ENCODE data around the gene HRH1. TPM values are rescaled to one million over a fixed set of nuclear protein-coding genes. Genes with fewer than 3 reads are reported as not detected.
A peak's percentile ranks its signal among the peaks of the same experiment; 100 is the strongest.
"Not testable (repeated sequence)": the region's sequence is repeated elsewhere in the genome, so short reads cannot be mapped to it uniquely, and the experiment has no call there.

HRH1 gene
- total RNA-seq, 6 experiments from 2014 or later, result 0.14 to 0.66 (median 0.41) TPM; not detected in 2

DNA sequence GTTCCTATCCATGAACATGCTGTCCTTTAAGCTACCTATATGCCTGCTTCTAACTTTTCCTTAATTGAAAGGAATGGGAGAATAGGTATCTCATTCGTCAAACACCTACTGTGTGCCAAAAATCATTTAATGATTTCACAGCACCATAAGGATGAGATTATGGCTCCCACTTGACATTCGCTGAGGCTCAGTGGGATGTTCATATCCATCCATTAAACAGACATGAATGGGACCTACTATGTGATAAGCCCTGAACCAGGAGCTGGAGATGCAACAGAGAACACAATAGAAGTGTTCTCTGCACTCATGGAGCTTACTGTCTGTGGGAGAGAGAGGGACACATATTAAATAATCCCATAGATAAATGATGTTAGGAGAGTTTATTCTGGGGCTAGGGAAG, 49.7 kb downstream of the HRH1 start:
- DNase-seq (no peak), ATAC-seq (no peak)
- Histone ChIP-seq H3K27me3 (no peaks in the 10 kb centered on the region), H3K4me3 (no peak overlapping the region), H3K27ac (no peak overlapping the region), H3K36me3 (no peaks in the 10 kb centered on the region), H3K9me3 (no peaks in the 10 kb centered on the region), H3K4me1 (no peaks in the 10 kb centered on the region)
- TF ChIP-seq, protein P1, sequence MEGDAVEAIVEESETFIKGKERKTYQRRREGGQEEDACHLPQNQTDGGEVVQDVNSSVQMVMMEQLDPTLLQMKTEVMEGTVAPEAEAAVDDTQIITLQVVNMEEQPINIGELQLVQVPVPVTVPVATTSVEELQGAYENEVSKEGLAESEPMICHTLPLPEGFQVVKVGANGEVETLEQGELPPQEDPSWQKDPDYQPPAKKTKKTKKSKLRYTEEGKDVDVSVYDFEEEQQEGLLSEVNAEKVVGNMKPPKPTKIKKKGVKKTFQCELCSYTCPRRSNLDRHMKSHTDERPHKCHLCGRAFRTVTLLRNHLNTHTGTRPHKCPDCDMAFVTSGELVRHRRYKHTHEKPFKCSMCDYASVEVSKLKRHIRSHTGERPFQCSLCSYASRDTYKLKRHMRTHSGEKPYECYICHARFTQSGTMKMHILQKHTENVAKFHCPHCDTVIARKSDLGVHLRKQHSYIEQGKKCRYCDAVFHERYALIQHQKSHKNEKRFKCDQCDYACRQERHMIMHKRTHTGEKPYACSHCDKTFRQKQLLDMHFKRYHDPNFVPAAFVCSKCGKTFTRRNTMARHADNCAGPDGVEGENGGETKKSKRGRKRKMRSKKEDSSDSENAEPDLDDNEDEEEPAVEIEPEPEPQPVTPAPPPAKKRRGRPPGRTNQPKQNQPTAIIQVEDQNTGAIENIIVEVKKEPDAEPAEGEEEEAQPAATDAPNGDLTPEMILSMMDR (IDR thresholded peaks at IDR 0.05), result no peak
- TF ChIP-seq POLR2A (IDR thresholded peaks at IDR 0.05), result no peak
- WGBS (ENCODE audit: insufficient coverage, low coverage, low lambda C conversion rate, missing lambda C conversion rate), result 64% methylated on average over 2 of the region's 2 CpGs
- intact Hi-C loops (cut with DNase I), result no loop called here

DNA sequence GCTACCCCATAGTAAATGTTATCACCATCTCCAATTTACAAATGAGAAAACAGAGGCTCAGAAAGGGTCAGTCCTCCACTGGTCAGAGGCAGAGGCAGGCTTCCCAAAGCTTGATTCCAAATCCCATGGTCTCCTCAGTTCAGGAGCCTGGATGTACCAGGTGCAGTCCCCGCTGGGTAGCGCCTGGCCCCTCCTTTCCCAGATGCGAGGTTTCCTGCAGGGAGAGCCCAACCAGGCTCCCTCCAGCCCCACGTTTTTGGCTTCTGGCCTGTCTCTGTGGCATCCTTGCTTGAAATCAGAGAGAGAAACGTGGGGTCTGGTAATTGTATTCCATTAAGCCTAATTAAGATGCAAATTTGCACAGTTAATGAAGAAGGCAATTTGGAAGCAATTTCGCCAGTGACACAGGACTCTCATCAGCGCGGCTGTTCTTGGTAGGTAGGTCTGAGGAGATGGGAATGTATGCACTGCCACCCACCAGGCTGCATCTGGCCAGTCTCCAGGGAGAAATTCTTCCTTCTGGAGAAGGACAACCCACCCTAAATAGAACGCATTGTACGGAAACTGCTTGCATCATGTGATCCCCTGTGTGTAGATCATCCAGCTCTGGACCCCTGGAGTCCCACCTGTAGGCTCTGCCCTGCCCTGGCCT, 50.5 kb downstream of the HRH1 start:
- Histone ChIP-seq H3K27me3 (no peaks in the 10 kb centered on the region), H3K4me1 (no peaks in the 10 kb centered on the region), H3K4me3 (no peak overlapping the region), H3K36me3 (no peaks in the 10 kb centered on the region), H3K9me3 (no peaks in the 10 kb centered on the region), H3K27ac (no peak overlapping the region)
- ATAC-seq (no peak), DNase-seq (no peak)
- 45% methylated on average over 5 of the region's 10 CpGs for WGBS (ENCODE audit: insufficient coverage, low coverage, low lambda C conversion rate, missing lambda C conversion rate)
- intact Hi-C loops (cut with DNase I), result no loop called here
- TF ChIP-seq, protein P1 (IDR thresholded peaks at IDR 0.05), result no peak
- no peak for TF ChIP-seq POLR2A (IDR thresholded peaks at IDR 0.05)

DNA sequence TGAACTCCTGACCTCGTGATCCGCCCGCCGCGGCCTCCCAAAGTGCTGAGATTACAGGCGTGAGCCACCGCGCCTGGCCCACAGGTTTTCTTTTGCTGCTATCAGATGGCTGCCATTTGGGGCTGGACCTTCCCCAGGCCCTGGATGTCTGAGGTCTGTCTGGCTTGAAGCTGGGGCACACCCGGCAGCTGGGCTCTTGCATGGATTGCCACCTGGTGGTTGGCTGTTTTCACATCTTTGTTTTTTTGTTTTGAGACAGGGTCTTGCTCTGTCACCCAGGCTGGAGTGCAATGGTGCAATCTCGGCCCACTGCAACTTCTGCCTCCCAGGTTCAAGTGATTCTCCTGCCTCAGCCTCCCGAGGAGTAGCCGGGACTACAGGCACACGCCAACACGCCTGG, 51.6 kb downstream of the HRH1 start:
- H3K9me3 ChIP-seq; H3K4me3 ChIP-seq; DNase-seq; H3K36me3 ChIP-seq; intact Hi-C loops (cut with DNase I); H3K4me1 ChIP-seq; H3K27me3 ChIP-seq; H3K27ac ChIP-seq: not testable (repeated sequence)
- ATAC-seq, result peak in 1 of 4 donors; percentile 25
- TF ChIP-seq, protein P1 (IDR thresholded peaks at IDR 0.05), result peak in 3 of 4 donors; percentile 14 to 20 (median 18)
- 77% methylated on average over 10 of the region's 14 CpGs for WGBS (ENCODE audit: insufficient coverage, low coverage, low lambda C conversion rate, missing lambda C conversion rate)

DNA sequence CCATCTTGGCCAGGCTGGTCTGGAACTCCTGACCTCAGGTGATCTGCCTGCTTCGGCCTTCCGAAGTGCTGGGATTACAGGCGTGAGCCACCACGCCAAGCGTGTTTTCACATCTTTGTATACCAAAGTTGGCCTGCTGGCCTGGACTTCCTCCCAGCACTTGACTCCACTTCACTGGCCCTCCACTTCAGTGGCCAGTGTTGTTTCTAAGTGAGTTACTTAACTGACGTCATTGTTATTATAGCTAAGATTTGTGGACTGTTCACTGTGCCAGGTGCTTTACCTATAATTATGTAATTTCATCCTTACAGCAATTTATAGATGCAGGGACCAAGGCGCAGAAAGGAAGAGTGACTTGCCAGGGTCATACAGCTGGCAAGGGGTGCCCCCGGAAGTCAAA, 52.0 kb downstream of the HRH1 start:
- no peak for DNase-seq

More for the DNA sequence above, 52.0 kb downstream of the HRH1 start:
- Histone ChIP-seq H3K4me3 (no peak overlapping the region), H3K36me3 (no peaks in the 10 kb centered on the region), H3K27me3 (no peaks in the 10 kb centered on the region), H3K9me3 (no peaks in the 10 kb centered on the region), H3K4me1 (no peaks in the 10 kb centered on the region), H3K27ac (no peak overlapping the region)
- intact Hi-C loops (cut with DNase I), result no loop called here
- 89% methylated on average over 3 of the region's 8 CpGs for WGBS (ENCODE audit: insufficient coverage, low coverage, low lambda C conversion rate, missing lambda C conversion rate)
- no peak for ATAC-seq
- TF ChIP-seq, protein P1 (IDR thresholded peaks at IDR 0.05), result no peak
- TF ChIP-seq POLR2A (IDR thresholded peaks at IDR 0.05), result no peak
